HG02610 (cell line): ENCODE measurements around the gene SLC38A9.
"Not testable (repeated sequence)": the region's sequence is repeated elsewhere in the genome, so short reads cannot be mapped to it uniquely, and the experiment has no call there.

Experiments
- ATAC-seq: cut with Tn5 transposase; IDR thresholded peaks from one replicate; pipeline ENCODE4 v1.9.1; 2021; ENCODE audit warnings: mild to moderate bottlenecking, moderate library complexity; ENCODE audit not compliant: unreplicated experiment

The SLC38A9 gene

DNA sequence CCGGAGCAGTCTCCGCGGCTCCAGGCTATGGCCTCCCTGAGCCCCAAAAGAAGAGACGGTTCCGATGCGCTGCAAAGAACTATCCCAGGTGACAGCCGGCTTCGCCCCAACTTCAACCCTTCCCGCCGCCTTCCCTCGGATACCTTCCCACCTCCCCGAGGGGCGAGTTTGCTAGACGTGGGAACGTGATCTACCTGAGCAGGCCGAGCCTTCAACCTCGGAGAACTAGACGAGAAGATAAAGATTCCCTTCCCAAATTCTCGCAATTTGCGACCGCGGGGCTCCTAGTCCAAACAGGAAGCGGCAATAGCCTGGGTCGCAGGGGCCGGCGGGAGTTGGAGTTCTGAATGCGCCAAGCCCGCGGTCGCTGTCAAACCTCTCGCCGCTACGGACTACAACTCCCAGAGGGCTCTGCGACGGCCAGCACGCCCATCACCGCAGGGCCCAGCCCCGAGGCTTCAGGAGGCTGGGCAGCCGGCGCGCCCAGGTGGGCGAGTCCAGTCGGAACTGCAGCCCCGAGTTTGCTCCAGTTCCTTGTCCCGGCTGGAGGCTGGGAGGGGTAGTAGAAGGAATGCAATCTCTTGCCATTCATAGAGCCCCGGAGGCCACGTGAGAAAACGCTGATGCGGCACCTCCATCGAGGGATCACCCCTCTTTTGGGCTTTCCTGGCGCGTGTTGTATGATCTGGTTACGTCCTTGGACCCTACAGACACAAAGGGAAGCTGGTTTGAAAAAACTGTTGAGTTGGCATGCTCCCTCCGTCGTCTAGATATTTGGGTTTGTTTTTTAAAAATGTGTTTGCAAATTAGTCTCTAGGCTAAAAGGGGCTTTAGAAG is at the start of gene SLC38A9:
Gene SLC38A9 (minus strand): TSS at position 302 of the 837 bp plus-strand sequence. CDS start 14,366 bp downstream, outside the sequence.
- ATAC-seq = peak; percentile 100

DNA sequence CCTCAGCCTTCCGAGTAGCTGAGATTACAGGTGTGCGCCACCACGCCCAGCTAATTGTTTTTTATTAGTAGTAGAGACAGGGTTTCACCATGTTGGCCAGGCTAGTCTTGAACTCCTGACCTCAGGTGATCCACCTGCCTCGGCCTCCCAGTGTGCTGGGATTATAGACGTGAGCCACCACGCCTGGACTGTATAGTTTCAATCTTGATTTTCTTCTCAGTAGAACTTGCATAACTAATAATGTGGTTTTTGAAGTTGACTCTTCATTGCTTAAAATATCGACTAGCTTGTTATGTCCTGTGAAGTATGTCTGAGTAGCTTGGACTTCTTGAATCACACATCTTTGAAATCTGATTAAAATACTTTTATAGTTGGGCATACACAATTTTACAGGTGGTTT is 49.6 kb upstream of the SLC38A9 start:
- ATAC-seq = not testable (repeated sequence)

GRCh38 chr5:55758714-55759113 is 46.6 kb upstream of the SLC38A9 start:
- ATAC-seq = no peak

DNA sequence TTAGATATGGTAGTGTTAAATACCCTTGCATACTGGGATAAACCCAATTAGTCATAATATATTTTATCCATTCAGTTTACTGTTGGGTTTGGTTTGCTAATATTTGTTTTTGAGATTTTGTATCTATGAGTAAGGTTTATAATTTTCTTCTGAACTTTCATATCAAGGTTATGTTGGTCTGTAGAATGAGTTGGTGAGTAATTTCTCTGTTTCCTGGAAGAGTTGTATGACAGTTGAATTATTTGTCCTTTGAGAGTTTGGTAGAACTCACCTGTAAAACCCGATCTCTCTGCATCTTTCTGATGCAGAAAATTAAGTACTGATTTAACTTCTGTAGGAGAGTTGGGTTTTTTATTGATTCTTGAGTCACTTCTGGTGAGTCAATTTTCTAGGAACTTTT is 46.1 kb upstream of the SLC38A9 start:
- no peak for ATAC-seq

GRCh38 chr5:55750499-55750898 is 38.4 kb upstream of the SLC38A9 start:
- ATAC-seq = no peak

GRCh38 chr5:55750063-55750462 is 37.9 kb upstream of the SLC38A9 start:
- no peak for ATAC-seq

- no peak for ATAC-seq
These were observed 37.3 kb upstream of the SLC38A9 start for GRCh38 chr5:55749387-55749786.

GRCh38 chr5:55747778-55748318 is 35.7 kb upstream of the SLC38A9 start:
- ATAC-seq = no peak

DNA sequence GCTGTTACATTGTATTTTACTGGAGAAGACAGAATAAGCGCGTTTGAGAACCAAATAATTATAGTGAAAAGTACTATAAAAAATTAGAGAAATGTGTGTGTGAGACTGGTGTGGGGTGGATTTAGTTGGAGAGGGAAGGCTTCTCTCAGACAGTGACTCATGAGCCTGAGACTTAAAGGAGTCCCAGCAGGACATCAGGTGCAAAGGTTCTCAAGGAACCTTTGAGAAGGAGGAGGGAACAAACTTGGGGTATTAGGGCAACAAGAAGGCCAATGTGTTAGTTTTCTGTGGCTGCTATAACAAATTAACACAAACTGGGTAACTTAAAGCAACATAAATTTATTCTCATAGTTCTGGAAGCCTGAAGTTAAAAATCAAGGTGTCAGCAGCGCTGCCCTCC is 30.7 kb upstream of the SLC38A9 start:
- ATAC-seq = no peak

DNA sequence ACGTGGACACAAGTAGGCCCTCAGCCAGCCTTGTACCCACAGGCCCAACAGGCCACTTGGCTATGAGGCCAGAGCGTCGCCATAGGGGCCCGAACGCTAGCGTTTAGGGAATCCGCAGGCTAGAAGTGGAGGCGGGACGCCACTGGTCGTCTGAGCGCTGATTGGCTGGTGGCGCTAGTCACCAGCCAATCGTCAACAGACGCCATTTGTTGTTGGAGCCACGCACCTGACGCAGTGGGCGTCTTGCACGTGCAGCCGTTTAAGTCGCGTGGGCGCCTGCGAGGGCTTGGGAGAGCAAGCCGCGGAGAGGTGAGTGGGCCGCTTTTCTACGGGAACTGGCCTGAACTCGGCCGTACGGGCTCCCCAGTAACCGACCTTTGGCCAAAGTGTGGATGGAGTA is 25.7 kb upstream of the SLC38A9 start, which contains the start of gene DDX4:
Gene DDX4 (plus strand): TSS at position 269 of the 400 bp plus-strand sequence. CDS start 903 bp downstream, outside the sequence.
- ATAC-seq = no peak

DNA sequence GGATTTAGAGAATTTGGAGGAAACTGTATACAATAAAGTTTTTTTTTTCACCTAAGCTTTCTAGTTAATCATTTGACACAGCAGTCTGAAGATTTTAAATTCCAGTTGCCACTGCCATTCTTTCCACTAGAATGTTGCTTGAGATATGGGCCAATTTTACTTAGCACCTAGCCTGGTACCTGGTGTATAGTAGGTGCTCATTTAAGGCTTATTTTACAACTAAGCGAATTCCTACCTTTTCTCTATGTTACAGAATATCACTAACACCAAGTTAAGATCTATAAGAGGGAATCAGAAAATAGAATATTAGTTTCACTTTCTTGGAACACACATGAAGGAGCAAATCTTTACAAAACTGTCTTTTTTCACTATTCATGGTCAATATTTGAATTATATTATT is 22.5 kb upstream of the SLC38A9 start:
- no peak for ATAC-seq

GRCh38 chr5:55732585-55732984 is 20.5 kb upstream of the SLC38A9 start:
- ATAC-seq = no peak

DNA sequence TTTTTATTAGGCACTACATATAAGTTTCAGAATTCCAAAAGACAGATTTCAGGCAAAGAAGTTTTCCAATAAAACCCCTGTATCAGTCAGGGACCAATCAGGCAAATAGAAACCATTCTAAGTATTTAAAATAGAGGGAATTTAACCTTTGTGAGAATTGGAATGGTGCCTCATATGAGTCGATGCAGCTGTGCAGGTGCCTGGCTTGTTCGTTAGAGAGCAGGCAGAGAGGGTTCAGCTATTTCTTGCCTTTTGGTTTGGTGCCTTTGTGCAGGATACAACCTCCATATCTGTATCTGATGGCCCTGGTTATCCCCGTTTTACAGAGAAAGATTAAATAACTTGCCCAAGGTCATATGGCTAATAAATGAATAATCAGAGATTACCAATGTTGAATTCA is 19.7 kb upstream of the SLC38A9 start:
- no peak for ATAC-seq

GRCh38 chr5:55724281-55724680 is 12.2 kb upstream of the SLC38A9 start:
- no peak for ATAC-seq

DNA sequence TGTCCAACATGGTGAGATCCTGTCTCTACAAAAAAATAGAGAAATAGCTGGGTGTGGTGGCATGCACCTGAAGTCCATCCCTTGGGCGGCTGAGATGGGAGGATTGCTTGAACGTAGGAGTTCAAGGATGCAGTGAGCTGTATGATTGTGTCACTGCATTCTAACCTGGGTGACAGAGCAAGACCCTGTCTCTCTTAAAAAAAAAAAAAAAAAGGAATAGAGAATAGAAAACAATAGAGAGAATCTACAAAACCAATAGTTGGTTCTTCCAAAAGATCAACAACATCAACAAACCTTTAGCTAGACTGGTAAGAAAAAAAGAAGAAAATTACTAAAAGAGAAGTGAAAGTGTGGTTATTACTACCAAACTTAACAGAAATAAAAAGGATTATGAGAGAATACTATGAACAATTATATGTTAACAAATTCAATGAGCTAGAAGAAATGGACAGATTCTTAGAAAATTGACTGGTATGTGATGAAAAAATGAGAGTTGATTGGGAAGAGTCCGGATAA is 8.1 kb upstream of the SLC38A9 start:
- ATAC-seq = no peak

- ATAC-seq = not testable (repeated sequence)
These were observed 6.9 kb upstream of the SLC38A9 start for GRCh38 chr5:55719026-55719425.

DNA sequence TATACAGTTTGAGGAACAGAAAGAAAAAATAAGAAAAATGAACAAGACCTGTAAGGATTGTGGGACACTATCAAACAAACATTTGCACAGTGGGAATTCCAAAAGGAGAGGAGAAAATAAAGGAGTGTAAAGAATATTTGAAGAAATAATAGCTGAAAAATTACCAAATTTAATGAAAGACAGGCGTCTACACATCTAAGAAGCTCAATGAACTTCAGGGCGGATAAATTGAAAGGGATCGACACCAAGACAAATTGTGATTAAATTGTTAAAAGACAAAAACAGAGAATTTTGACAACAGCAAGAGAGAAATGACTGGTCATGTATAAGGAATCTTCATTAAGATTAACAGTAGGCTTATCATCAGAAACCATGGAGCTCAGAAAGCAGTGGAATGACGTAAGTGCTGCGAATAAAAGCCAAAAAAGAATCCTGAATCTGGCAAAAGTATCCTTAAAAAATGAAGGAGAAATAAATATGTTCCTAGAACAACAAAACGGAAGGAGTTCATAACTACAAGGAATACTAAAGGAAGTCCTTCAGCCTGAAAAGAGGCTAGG is 3.5 kb upstream of the SLC38A9 start:
- ATAC-seq = no peak

GRCh38 chr5:55714749-55715148 is 2.6 kb upstream of the SLC38A9 start:
- ATAC-seq = no peak

GRCh38 chr5:55714339-55714738 is 2.2 kb upstream of the SLC38A9 start:
- ATAC-seq = no peak

- no peak for ATAC-seq
These were observed 1.7 kb upstream of the SLC38A9 start for GRCh38 chr5:55713871-55714270.

GRCh38 chr5:55711507-55712022 is 559 bp downstream of the SLC38A9 start:
- ATAC-seq = no peak

DNA sequence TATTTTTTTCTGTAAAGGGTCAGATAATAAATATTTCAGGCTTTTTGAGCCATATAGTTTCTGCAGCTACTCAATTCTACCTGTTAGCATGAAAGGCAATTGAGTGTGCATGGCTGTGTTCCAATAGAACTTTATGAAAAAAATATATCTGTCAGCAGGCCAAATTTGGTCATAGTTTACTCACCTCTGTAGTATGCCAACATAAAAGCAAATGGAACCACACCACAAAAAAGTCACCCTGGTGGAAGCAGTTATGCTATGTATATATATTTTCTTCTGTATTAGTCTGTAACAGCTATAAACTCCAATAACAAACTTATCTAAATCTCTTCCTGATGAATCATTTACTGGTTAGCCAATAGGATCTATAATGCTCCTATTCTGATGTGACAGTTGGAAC is 3.4 kb downstream of the SLC38A9 start:
- no peak for ATAC-seq
